Esophagus squamous epithelium (tissue), 5 donors: Measurements from ENCODE around the gene EFCAB6. TPM values are rescaled to one million over a fixed set of nuclear protein-coding genes. Genes with fewer than 3 reads are reported as not detected.
A peak's percentile ranks its signal among the peaks of the same experiment; 100 is the strongest.

Source experiments
- DNase-seq: peaks from one replicate; lab custom pipeline; 2025; lab: John Stamatoyannopoulos, UW
- H3K27ac ChIP-seq, 4 donors: fragments of 200-600 bp; sonication (generic); one replicate each; pipeline ENCODE4 v1.5.1; 2016 to 2019; ENCODE audit warnings: mild to moderate bottlenecking in 1 of 4
- H3K27me3 ChIP-seq, 4 donors: fragments of 200-600 bp; sonication (generic); 1 replicate in 3 of 4; 2 replicates in 1 of 4; pipeline versions ENCODE4 v1.5.1 to v1.6.0; 2017 to 2021; ENCODE audit warnings: antibody characterized with exemption in 1 of 4
- H3K36me3 ChIP-seq, 3 donors: fragments of 200-600 bp; sonication (generic); one replicate each; pipeline ENCODE4 v1.5.1; 2016 to 2019
- H3K4me1 ChIP-seq, 3 donors: fragments of 200-600 bp; sonication (generic); one replicate each; pipeline ENCODE4 v1.5.1; 2017 to 2019
- H3K4me3 ChIP-seq, 4 donors: fragments of 200-600 bp; sonication (generic); 1 replicate in 3 of 4; 2 replicates in 1 of 4; pipeline ENCODE4 v1.5.1; 2016 to 2019; ENCODE audit warnings: mild to moderate bottlenecking in 2 of 4, moderate library complexity in 1 of 4
- H3K9me3 ChIP-seq, 3 donors: fragments of 200-600 bp; sonication (generic); one replicate each; pipeline ENCODE4 v1.5.1; 2016 to 2019
- POLR2A ChIP-seq, 4 donors: fragments of 450-650 bp; IDR thresholded peaks; one replicate each; pipeline ENCODE4 v1.6.1; 2017; ENCODE audit warnings: antibody characterized with exemption in 4 of 4, mild to moderate bottlenecking in 4 of 4, moderate library complexity in 3 of 4
- WGBS, 2 donors: methylation state at CpG; one replicate each; pipeline ENCODE4 v1.1.5; 2018; 5-methylcytosine and 5-hydroxymethylcytosine counted together
- intact Hi-C: fragments of 100-400 bp; cut with DNase I; formaldehyde crosslinking; loops from one replicate; pipeline ENCODE4 v1.15.0; 2022
- total RNA-seq, 4 donors: library from RNA; depleted of rRNA; stranded (reverse); fragments of >200 nt; gene quantifications; one replicate each; pipeline ENCODE4 v1.1.0, GENCODE V29; 2016
- TF ChIP-seq, protein P1 (sequence below), 6 experiments: fragments of 450-650 bp in 4 of 6; fragments of 200-600 bp in 2 of 6; sonication (generic) in 2 of 6; IDR thresholded peaks; one replicate each; pipeline ENCODE4 v1.5.1; 2016 to 2019; ENCODE audit warnings: antibody characterized with exemption in 6 of 6, mild to moderate bottlenecking in 4 of 6, moderate library complexity in 4 of 6
- donor health status: DM: yes; HTN: yes; CAD: no.

The EFCAB6 gene
- total RNA-seq, 4 donors from 2014 or later, result 0.22 to 1.5 (median 0.90) TPM

DNA sequence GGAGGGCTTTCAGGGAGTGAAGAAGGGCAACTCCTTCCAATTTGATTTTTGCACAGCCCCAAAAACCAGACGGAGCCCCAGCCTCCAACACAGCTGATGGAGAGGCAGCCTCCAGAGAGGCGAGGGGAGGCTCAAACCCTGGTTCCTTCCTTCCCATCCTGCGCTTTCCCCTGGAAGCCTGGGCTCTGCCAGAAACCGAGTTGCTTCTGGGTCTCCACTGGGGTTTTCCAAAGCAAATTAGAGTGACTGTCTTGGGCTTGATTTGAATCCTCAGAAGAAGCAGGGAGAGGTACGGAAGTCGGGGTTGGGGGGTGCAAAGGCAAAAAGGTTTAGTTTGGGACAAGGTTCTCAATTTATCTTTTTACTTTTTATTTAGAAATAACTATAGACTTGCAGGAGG, 271.1 kb downstream of the EFCAB6 start:
- WGBS, 2 donors, result 47 to 61% methylated on average over 3 to 6 of the region's 6 CpGs
- no peak overlapping the region for H3K4me3 ChIP-seq
- TF ChIP-seq, protein P1, sequence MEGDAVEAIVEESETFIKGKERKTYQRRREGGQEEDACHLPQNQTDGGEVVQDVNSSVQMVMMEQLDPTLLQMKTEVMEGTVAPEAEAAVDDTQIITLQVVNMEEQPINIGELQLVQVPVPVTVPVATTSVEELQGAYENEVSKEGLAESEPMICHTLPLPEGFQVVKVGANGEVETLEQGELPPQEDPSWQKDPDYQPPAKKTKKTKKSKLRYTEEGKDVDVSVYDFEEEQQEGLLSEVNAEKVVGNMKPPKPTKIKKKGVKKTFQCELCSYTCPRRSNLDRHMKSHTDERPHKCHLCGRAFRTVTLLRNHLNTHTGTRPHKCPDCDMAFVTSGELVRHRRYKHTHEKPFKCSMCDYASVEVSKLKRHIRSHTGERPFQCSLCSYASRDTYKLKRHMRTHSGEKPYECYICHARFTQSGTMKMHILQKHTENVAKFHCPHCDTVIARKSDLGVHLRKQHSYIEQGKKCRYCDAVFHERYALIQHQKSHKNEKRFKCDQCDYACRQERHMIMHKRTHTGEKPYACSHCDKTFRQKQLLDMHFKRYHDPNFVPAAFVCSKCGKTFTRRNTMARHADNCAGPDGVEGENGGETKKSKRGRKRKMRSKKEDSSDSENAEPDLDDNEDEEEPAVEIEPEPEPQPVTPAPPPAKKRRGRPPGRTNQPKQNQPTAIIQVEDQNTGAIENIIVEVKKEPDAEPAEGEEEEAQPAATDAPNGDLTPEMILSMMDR (IDR thresholded peaks at IDR 0.05), result no peak
- no peak for TF ChIP-seq POLR2A (IDR thresholded peaks at IDR 0.05)
- DNase-seq, result no peak
- no peaks in the 10 kb centered on the region for H3K36me3 ChIP-seq
- H3K27me3 ChIP-seq, result peaks cover 0 to 11% (median 0%) of the 10 kb centered on the region in 4 donors
- intact Hi-C loops, result no loop called here
- no peak overlapping the region for H3K27ac ChIP-seq
- H3K4me1 ChIP-seq, result peaks cover 0 to 32% (median 0%) of the 10 kb centered on the region in 3 donors
- no peaks in the 10 kb centered on the region for H3K9me3 ChIP-seq

DNA sequence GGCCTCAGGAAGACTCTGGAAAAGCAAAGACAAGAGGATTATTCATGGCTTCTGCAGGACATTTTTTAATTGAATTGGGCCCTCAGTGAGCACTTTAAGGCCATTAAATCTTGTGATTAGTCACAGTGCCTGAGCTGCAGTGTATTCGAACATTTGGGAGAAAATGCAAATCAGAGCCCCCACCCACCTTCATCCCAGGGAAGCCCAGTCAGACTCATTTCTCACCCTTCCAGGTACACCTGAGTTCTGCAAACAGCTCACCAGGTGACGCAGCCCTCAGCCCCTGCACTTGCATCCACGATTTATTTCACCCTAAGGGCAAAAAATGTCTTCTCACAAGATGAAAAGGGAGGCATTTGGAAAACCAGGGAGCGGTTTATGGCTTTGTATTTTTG, 271.6 kb downstream of the EFCAB6 start:
- intact Hi-C loops, result no loop called here
- Histone ChIP-seq H3K36me3 (no peaks in the 10 kb centered on the region), H3K27ac (no peak overlapping the region), H3K4me1 (peaks cover 0 to 37% (median 0%) of the 10 kb centered on the region in 3 donors), H3K4me3 (no peak overlapping the region), H3K27me3 (peaks cover 0 to 11% (median 0%) of the 10 kb centered on the region in 4 donors), H3K9me3 (no peaks in the 10 kb centered on the region)
- no peak for TF ChIP-seq POLR2A (IDR thresholded peaks at IDR 0.05)
- TF ChIP-seq, protein P1 (IDR thresholded peaks at IDR 0.05), result no peak
- WGBS, 2 donors, result 25 to 37% methylated on average over 4 of the region's 4 CpGs
- no peak for DNase-seq

DNA sequence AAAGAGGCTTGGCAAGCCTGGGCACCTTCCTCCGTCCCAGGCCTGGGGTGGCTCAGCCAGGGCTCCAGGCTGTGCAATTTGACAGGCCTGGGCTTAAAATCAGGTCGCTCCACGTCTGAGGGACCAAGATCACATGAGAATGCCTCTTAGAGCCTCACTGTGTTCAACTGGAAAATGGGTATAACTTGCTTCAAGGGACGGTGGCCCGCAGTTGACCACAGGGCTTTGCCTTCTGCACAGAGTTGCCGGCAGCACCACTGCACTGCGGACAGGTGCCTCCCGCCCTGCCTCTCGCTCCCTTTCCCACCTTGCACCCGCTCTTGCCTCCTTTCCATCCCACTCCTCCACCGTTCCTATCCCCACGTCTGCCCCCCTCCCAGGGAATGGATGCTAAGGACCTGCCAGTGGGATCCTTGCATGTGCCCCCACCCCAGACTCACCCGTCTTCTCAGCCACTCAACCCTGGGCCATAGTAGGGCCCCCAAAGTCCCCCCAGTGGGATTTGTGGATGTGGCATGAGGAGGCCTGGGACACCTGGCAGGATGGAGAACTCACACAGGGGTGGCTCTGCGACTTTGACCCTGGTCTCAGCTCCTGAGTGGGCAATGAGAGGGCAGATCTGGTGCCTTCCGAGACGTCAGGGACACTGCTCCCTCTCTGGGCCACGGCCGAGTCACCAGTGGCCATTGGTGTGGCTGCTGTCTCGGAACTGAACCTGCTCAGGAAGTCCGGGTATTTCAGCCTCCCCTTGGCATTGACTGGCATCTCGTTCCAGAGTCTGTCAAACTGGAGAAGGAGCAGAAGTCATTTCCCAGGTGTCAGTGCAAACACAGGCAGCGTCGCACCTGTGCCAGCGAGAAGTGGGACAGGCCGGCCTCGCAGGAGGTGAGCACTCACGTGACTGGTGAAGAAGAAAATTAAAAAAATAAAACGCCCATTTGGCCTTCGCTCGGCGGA, 272.3 kb downstream of the EFCAB6 start:
- H3K27ac ChIP-seq, result no peak overlapping the region
- WGBS, 2 donors, result 70 to 78% methylated on average over 22 to 27 of the region's 31 CpGs
- intact Hi-C loops, result no loop called here
- no peak overlapping the region for H3K4me3 ChIP-seq
- H3K27me3 ChIP-seq, result peaks cover 0 to 11% (median 0%) of the 10 kb centered on the region in 4 donors
- no peak for DNase-seq
- TF ChIP-seq, protein P1 (IDR thresholded peaks at IDR 0.05), result no peak
- no peak for TF ChIP-seq POLR2A (IDR thresholded peaks at IDR 0.05)
- H3K4me1 ChIP-seq, result peaks cover 0 to 44% (median 4%) of the 10 kb centered on the region in 3 donors
- H3K36me3 ChIP-seq, result no peaks in the 10 kb centered on the region
- H3K9me3 ChIP-seq, result no peaks in the 10 kb centered on the region

DNA sequence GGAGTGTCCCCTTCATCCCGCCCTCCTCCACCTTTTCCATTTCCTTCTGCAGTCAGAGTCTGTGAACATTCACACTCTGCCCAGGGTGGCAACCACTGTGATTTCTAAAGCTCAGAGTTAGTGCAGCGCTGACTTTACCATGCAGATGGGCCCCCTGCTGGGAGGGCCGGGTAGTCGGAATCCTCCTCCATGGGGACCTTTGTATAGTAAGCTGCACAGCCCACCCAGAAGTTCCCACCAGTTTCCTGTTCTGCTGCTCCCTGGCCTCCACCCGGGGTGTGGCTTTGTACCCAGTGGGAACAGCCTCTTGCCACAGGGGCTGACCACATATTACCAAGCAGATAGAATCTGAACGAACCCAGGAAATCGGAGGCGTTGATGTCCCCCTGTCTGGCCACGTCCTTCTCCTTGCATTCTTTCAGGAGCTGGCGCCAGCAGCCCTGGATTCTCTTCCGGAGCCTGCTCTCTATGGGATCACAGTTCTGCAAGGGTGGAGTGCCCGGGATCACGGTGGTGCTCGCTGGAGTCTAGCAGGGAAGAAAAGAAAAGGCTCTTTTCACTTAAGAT, 275.0 kb downstream of the EFCAB6 start:
- no peak overlapping the region for H3K4me3 ChIP-seq
- peaks cover 0 to 5% (median 0%) of the 10 kb centered on the region in 4 donors for H3K27me3 ChIP-seq
- intact Hi-C loops, result no loop called here
- H3K4me1 ChIP-seq, result peaks cover 2 to 59% (median 4%) of the 10 kb centered on the region in 3 donors
- no peak for DNase-seq
- no peaks in the 10 kb centered on the region for H3K36me3 ChIP-seq
- no peak overlapping the region for H3K27ac ChIP-seq
- no peaks in the 10 kb centered on the region for H3K9me3 ChIP-seq
- WGBS, 2 donors, result 82 to 86% methylated on average over 7 to 13 of the region's 14 CpGs
- no peak for TF ChIP-seq POLR2A (IDR thresholded peaks at IDR 0.05)
- TF ChIP-seq, protein P1 (IDR thresholded peaks at IDR 0.05), result no peak

DNA sequence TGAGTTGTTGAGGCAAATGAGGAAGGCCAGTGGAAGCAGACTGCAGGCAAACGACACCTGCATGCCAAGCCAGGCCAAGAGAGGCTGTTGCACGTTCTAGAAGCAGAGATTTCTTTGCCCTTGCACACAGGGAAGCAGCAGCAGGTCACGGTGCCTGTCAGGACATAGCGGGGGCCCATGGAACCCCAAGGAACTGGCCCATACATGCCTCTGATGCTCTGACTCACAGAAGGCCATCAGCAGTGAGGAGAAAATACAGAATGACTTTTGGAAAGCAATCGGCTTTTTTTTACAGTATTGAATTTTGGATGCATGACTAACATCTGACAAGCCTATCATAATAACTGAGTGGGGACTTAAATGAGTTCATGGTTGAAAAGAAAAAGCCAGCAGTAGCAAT, 276.4 kb downstream of the EFCAB6 start:
- peaks cover 6 to 69% (median 7%) of the 10 kb centered on the region in 3 donors for H3K4me1 ChIP-seq
- H3K27ac ChIP-seq, result peak overlapping the region; percentile 38 to 73 (median 56)
- H3K9me3 ChIP-seq, result no peaks in the 10 kb centered on the region
- H3K27me3 ChIP-seq, result no peaks in the 10 kb centered on the region
- WGBS, 2 donors, result 29 to 62% methylated on average over 5 of the region's 5 CpGs
- intact Hi-C loops, result no loop called here
- no peak for DNase-seq
- H3K4me3 ChIP-seq, result no peak overlapping the region
- no peaks in the 10 kb centered on the region for H3K36me3 ChIP-seq
- TF ChIP-seq, protein P1 (IDR thresholded peaks at IDR 0.05), result no peak
- TF ChIP-seq POLR2A (IDR thresholded peaks at IDR 0.05), result no peak
